Stimulated activated CD4-positive, alpha-beta T cell treated with anti-CD3 and anti-CD28 coated beads, TNF-alpha, amount 100 ng/mL, for 24 hours (primary cell): ENCODE results near the gene CNIH3.
"Not testable (repeated sequence)": the region's sequence is repeated elsewhere in the genome, so short reads cannot be mapped to it uniquely, and the experiment has no call there.

Source experiments
- DNase-seq, 3 experiments: peaks; one replicate each; pipeline ENCODE4 v3.0.0-alpha.2; 2020; ENCODE audit warnings: low read depth in 3 of 3

The CNIH3 gene

DNA sequence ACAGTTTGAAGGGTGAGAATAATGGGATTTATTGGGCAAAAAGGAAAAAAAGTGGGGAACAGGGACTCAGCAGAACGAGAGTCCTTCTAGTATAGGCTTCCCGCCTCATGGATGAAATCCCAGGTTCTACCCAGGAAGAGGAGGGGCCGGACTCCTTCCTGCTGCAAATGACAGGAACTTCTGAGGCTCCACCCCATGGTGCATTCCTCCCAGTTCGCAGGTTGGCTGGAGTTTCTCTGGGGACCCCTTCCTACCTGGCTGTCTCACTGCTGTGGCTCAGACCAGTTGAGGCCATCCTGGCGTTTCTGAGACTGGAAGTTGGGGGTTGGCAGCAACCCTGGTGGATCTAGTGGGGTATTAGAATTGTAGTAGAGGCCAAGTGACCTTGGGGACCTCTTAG lies 27.5 kb downstream of the CNIH3 start:
- DNase-seq = no peak

DNA sequence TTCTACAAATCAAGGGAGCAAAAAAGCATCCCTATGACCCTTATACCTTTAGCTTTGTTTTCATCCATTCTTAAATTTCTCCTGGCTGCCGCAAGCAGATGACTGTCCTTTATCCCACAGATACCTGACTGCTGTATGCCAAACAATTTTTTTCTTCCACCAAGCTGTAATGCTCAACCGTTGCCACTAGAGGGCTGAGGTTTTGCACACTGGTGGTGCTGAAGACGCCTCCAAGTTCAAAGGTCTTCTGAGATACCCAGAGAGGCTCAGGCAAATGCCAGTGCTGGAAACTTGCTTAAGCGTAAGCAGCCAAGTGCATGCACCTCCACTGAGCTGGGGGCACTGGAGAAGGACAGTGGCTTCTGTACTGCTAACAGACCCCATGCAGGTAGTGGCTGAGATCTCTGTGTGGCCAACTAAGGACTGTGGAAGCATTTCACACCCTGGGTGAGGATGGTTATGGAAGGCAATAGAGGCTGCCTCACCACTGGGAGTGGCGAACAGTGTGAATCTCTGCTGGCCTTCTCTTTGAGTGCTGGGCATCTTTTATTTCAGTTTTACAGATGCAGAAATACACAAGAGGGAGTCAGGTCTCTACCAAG lies 28.5 kb downstream of the CNIH3 start:
- DNase-seq = peak; percentile 13 to 40 (median 28)

DNA sequence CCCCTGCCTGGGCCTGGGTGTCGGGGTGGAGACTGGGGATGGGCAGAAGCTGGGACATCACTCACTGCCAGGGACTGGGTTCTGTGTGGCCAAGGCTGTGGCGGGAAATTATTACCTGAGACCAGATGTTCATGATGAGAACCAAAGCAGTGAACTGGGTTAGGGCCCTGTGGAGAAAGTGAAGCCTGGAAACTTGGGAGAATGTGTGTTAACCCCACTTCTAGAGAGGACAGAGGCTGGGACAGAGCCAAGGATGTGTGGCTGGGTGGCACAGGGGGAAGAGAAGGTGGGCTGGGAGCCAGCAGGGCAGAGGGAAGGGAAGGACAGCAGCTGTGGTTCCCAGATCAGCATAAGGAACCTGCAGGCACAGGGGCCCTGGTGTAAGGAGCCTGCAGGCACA lies 31.3 kb downstream of the CNIH3 start:
- DNase-seq = no peak

DNA sequence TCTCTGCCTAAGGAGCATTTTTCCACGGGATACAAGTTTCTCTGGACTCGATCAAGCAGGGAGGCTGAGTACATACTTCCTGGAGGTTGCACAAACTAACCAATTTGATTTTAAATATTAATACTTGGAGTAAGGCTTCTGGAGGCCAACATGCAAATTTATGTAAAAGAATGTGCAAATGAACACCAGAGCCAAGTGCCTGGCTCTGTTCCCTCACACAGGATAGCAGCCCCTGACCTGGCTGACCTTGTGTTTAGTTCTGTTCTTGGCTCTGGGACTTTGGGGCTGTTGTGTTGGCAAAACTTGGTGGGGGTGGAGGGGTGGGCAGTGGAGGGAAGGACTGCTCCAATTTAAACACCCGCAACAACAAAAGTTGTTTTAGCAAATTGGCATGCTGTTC lies 34.2 kb downstream of the CNIH3 start:
- no peak for DNase-seq

DNA sequence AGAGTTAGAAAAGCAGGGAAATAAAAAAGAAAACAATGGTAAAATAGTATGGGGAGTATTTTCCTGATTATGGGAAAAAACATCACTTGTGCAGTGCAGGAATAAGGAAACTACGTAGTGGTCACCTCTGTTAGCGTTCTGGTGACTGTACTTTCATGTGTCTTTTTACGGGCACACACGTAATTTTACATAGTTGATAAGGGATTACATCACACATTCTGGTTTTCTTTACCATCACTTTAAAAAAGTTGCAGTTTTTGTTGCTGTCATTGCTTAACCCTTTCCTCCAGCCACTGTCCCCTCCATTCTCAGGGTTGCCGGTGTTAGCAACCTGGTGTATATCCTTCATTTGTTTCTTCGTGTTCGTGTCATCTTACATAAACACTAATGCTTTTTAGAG lies 35.1 kb downstream of the CNIH3 start:
- no peak for DNase-seq

DNA sequence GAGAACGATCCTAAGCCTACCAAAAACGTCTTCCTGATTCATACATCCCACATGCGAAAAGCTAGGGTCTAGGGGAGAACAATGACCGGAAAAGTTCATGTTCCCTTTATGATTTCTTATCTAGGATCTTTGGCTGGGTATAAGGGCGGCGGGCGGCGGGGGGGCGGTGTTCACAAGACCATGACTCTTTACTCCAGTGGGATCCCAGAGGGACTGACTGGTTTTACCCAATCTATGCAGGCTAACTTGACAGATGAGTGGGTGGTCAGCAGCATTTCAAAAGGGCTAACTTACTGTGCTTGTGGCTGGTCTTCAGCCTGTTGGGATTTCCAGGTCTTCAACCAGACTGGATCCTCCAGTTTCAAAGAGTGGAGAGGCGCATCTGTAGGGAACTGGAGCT lies 40.3 kb downstream of the CNIH3 start:
- DNase-seq = no peak

DNA sequence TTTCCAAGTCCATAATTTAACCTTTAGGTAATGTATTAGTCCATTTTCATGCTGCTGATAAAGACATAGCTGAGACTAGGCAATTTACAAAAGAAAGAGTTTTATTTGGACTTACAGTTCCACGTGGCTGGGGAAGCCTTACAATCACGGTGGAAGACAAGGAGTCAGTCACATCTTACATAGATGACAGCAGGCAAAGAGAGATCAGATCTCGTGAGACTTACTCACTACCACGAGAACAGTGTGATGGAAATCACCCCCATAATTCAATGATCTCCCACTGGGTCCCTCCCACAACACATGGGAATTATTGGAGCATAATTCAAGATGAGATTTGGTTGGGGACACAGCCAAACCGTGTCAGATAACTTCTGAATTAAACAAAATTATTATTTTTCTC lies 44.0 kb downstream of the CNIH3 start:
- DNase-seq = no peak

DNA sequence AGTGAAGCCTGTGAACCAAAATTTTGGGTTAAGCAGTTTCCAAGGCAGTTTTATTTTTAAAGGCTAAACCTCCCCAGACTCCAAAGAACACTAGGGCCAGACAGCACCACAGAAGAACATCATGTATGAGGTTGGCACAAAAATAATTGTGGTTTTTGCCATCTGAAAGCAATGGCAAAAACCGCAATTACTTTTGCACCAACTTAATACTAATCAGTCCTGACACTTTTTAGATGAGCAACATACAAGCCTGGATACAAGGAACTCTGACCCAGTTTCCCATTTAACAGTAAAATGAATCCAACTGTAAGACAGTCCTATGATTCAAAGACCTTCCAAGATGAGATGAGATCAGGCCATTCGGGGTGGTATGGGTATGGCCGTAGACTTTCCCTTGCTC lies 46.8 kb downstream of the CNIH3 start:
- no peak for DNase-seq

DNA sequence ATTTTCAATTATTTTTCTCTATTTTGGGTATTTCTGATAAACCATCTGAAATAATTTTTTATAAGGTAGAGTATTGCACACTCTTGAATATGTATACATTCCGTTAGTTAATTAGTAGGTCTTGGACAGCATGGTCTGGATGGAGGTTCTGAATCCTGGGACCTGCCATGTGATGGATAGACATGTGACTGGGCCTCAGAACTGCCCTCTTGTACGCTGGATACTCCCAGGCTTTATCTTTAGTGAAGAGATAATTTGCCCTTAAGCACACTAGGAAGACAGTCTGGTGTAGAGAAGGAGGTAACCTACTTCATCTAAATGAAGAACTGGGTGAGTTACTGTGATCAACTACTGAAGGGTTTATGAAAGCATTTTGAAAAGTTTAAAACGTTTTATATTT lies 48.9 kb downstream of the CNIH3 start:
- DNase-seq = no peak

DNA sequence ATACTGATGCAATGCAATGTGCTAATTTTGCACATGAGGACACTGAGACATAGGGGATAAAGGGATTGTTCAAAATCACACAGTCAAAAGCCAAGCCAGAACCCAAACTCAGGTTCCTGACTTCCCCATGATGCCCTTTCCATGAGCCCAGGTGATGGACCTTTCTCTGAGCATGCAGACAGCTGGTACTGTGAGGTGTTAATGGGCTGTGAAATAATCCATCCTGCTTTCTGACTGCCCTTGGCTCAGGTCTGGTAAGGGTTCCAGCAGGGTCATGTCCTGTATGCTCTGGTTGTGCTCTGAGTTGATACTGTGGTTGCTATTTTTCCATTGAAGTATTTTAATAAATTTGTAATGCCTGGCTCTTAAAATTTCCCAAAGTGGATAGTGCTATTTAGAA lies 50.0 kb downstream of the CNIH3 start:
- DNase-seq = no peak

DNA sequence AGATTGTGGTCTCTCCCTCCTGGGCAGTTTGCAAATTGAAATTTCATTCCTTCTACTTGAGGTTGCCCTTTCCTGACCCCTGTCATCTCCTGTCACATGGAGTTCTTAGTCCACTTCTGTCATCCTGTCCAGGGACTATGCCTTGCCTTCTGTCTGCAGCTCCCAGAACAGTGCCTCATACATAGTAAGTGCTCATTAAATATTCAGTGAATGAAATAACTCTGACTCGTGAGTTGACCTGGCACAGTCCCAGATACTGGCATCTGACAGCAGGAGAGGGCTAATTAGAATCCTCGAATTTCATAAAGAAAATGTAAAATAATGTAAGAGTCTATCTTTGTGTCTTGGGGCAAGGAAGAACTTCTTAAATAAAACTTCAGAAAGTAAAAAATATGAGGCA lies 50.8 kb downstream of the CNIH3 start:
- DNase-seq = no peak

DNA sequence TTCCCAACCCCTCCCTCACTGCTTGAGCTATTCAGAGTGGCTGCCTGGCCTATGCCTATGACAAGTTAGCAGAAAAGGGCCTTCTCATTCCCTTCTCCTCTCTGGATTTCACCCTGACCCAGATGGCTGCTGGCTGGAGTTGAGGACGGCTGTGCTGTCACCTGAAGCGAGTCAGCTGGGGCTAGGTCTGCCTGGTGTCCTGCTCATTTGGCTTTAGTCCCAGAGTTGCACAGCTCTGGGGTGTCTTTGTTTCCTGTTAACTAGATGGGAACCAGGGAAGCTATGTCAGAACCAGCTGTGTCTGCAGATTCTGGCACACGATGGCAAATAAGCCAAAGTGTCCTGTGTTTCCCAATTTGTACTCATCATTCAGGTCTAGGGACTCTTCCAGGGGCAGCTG lies 52.9 kb downstream of the CNIH3 start:
- DNase-seq = no peak

DNA sequence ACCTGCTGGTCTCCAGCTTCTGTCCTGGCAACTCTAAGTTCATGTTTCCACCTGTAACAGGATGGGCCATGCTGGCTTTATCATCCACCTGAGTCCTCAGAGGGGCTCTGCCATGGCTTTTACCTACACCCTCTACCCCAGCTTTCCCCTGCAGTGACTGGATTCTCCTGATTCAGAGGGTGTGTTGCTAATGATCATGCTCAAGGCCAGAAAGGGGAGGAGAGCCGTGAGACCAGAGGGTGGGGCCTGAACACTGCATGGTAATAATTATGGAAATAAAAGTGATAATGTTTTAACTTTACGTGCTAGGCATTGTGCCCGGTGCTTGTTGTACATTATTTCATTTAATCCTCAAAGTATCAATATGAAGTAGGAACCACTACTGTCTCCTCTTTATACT lies 53.3 kb downstream of the CNIH3 start:
- DNase-seq = no peak

DNA sequence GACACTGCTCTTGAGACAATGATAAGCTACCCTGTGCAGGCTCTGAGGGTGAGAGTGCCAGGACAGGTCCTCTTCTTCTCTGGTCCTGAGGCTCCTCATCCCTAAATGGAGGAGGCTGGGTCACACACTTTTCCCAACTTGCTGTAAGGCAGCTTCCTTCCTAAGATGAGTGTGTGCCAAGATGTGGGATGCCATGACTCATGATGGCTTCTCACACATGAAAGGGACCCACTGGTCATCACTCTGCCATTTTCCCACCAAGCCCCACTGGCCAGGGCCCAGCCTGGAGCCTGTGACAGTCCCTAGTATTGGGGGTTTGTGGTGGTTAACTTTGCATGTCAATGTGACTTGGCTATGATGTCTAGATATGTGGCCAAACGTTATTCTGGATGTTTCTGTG lies 54.4 kb downstream of the CNIH3 start:
- DNase-seq = no peak

DNA sequence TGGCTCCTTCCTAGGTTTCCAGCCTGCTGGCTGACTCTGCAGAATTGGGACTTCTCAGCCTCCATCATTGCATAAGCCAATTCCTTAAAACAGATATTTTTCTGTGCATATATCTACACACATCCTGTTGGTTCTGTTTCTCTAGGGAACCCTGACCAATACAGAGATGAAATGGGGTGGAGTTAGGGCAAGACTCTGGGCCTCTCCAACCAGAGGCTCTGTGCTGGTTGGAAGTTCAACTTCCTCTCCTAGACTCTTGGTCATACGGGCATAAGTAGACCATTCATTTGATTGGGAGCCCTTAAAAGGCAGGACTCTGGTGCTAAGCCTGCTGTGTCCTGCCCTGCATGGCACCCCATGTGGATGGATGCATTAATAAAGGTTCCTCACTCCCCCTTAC lies 55.0 kb downstream of the CNIH3 start:
- DNase-seq = no peak

DNA sequence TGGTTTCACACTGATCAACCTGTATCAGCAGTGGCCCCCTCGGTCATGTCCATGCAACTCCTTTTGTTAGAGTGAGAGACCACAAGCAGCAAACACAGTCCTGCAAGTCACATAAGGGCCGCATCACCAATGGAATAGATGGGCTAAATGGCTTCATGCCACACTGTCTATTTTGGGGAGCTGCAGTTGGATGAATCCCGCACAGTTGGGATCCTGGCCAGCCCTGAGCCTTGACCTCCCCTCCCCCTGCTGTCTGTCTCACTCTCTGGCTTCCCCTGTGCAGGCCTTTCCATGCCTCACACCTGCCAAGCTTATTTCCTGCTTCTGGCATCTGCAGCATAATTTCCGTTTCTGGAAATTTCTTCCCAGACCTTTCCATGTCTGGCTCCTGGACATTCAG lies 57.0 kb downstream of the CNIH3 start:
- DNase-seq = no peak

DNA sequence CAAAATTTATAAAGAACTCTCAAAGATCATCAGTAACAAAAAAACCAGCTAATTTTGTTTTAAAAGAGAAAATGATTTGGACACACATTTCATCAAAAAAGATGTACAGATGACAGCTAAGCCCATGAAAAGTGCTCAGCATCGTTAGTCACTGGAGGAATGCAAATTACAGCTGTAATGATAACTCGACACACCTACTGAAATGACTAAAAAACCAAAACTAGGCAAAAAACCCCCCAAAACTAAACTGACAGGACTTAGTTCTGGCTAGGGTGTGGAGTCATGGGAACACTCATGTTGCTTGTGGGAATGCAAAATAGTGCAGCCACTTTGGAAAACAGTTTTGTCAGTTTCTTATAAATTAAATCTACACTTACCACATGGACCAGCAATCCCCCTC lies 59.5 kb downstream of the CNIH3 start:
- DNase-seq = no peak

DNA sequence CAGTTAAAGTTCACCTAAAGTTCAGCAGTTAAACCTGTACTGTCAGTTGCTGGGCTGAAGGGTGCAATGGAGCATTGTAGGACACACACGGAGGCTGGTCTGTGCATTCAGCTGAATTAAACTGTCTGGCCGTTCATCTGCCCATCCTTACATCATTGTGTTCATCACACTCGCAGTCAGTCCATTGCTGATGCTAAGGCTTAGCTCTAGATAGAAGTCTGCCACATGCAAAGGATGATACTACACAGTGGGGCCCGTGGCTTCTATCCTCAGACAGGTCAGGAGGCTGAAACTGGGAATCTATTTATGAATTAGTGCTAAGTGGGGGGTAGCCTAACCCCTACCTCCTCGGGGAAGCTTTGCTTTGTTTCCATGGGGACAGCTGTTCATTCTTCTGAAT lies 60.4 kb downstream of the CNIH3 start:
- DNase-seq = no peak

DNA sequence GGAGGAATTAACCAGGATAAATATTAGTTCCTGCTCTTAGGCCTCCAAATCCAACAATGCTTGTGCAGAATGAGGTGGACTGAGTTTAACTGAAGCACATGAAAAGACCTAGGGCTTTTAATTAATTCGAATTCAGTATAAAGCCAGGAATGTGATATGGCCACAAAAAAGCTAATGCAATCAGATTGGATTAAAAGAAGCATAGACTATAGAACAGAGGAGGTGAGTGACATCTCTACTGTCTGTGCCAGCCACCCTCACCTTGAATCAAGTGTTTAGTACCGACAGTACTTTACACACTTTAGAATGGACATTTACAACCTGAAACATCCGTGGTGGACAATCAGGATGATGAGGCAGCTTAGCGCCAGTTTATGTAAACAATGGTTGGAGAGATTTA lies 62.1 kb downstream of the CNIH3 start:
- DNase-seq = no peak

DNA sequence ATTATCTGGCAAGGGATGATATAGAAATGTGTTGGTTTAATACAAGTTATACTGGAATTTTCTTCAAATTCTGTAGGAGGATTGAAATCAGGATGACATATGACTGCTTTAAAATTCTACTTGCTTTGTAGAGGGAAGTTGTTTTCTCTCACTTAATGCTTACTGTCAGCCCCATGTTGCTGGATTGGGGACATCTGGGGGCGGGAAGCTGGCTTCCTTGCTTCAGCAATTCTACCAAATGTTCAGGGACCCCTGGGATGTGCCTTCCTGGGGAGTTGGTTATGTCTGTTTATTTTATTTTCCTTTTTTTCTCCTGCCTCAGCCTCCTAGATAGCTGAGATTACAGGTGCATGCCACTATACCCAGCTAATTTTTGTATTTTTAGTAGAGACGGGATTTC lies 63.5 kb downstream of the CNIH3 start:
- no peak for DNase-seq

DNA sequence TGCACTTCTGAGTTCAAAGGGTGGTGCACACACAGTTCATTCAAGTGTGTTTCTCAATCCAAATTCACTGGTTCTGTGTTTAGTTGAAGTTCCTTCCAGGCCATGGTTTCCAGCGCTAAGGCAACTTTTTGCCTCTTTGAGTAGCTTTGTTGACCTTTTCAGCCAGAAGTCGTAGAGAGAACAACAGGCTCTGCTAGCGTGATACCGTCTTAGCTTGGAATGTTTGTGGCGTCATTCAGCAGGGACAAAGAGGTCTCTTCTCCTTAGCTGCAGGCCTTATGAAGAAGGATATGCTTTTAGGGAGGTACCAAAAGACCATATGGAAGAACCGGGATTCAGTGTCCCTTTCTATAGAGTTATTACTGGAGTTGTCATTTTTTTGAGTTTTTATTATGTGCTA lies 65.7 kb downstream of the CNIH3 start:
- no peak for DNase-seq

DNA sequence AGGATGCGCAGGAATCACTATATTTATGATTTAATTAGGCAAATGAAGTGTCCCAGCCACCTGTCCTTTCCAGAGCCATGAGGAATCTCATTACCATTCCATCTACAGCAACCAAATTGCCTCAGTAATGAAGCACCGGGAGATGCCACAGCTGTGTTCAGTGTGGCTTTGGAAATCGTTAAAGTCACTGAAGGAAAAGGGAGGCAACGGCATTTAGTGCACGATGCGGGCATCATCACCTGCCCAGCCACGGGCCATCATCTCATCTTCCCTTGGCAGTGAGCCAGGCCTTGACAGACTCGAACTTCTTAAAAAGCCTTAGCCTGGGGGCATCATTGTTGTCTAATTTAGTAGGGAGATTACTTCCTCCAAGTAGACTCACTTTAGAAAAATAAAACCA lies 67.8 kb downstream of the CNIH3 start:
- DNase-seq = no peak

DNA sequence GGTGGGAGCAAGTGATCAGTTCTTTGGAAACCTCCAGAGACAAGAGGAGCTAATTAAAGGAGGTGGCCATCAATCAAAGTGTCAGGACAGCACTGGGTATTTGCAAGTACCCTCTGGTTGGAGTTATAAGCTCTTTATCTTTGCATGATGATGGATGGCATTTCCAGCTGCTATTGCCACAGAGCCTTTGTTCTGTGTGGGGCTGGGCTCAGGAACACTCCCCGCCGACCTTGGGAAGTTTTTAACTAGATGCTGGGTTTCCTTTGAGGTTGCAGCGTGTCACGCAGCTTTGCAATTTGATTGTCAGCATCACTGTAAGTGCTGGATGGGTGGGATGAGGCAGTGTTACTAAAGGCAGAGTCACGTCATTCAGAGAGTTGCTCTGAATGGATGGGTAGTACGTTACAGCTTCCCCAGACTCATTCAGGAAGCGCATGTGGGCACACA lies 68.9 kb downstream of the CNIH3 start:
- no peak for DNase-seq

DNA sequence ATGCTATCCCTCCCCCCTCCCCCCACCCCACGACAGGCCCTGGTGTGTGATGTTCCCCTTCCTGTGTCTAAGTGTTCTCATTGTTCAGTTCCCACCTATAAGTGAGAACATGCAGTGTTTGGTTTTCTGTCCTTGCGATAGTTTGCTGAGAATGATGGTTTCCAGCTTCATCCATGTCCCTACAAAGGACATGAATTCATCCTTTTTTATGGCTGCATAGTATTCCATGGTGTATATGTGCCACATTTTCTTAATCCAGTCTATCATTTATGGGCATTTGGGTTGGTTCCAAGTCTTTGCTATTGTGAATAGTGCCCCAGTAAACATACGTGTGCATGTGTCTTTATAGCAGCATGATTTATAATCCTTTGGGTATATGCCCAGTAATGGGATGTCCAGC lies 70.0 kb downstream of the CNIH3 start:
- not testable (repeated sequence) for DNase-seq

DNA sequence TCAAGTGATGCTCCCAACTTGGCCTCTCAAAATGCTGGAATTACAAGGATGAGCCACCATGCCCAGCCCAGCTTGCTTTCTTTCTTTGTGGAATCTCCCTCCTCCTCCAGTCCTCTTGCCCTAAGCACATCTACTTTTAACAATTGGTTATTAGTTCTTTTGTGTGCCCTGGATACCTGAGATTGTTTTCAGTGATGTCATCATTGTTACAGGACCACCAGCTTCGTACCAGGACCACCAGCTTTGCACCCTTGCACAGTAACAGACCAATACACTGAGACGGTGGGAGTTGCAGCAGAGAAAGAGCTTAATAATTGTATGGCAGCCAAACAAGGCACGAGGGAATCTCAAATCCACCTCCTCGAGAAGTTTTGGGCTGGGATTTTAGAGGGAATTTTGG lies 71.3 kb downstream of the CNIH3 start:
- DNase-seq = no peak
